Stomach (tissue), 4 donors: ENCODE measurements around the gene DST.

Experiments
- EP300 ChIP-seq: sonication (generic); formaldehyde crosslinking; IDR thresholded peaks from one replicate; pipeline ENCODE4 v1.6.1; 2017; ENCODE audit warnings: antibody characterized with exemption
- POLR2A ChIP-seq, 4 donors: fragments of 450-650 bp; IDR thresholded peaks; one replicate each; pipeline ENCODE4 v1.6.1; 2016; ENCODE audit warnings: antibody characterized with exemption in 4 of 4, control low read depth in 2 of 4, mild to moderate bottlenecking in 1 of 4, moderate library complexity in 1 of 4
- POLR2AphosphoS5 ChIP-seq, 3 donors: sonication (generic); formaldehyde crosslinking; IDR thresholded peaks; one replicate each; pipeline ENCODE4 v1.6.1; 2016; ENCODE audit warnings: antibody characterized with exemption in 3 of 3
- TF ChIP-seq, protein P1 (sequence below), 7 experiments: fragments of 450-650 bp in 4 of 7; fragments of 200-600 bp in 3 of 7; sonication (generic) in 3 of 7; IDR thresholded peaks; one replicate each; pipeline ENCODE4 v1.5.1; 2016 to 2019; ENCODE audit warnings: antibody characterized with exemption in 7 of 7, control low read depth in 2 of 7, mild to moderate bottlenecking in 1 of 7

DNA sequence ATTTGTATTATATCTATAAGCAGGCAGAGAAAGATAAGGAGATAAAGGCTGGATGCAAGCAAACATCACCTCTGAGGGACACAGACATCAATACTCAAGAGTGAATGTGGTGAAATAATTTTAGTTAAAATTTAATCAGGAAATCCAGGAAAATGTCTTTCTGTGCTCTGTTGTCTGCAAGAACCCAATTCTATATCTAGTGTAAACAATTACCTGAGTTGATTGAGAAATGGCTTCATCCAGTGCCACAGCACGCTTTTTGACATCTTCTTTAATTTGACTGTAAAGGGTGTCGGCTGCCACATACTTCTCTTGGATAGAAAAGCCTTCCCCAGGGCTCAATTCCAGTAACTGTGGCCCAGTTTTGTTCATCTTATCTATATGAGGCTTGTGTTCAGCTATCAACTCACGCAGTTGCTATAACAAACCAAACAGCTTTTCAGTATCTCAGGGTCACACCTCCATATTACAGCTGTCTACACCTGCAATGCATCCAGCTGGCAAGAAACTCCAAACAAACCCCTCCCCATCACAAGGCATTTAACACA, 131.6 kb downstream of the DST start:
- TF ChIP-seq, protein P1, sequence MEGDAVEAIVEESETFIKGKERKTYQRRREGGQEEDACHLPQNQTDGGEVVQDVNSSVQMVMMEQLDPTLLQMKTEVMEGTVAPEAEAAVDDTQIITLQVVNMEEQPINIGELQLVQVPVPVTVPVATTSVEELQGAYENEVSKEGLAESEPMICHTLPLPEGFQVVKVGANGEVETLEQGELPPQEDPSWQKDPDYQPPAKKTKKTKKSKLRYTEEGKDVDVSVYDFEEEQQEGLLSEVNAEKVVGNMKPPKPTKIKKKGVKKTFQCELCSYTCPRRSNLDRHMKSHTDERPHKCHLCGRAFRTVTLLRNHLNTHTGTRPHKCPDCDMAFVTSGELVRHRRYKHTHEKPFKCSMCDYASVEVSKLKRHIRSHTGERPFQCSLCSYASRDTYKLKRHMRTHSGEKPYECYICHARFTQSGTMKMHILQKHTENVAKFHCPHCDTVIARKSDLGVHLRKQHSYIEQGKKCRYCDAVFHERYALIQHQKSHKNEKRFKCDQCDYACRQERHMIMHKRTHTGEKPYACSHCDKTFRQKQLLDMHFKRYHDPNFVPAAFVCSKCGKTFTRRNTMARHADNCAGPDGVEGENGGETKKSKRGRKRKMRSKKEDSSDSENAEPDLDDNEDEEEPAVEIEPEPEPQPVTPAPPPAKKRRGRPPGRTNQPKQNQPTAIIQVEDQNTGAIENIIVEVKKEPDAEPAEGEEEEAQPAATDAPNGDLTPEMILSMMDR (IDR thresholded peaks at IDR 0.05) = no peak
- TF ChIP-seq POLR2A (IDR thresholded peaks at IDR 0.05) (no peak), EP300 (no peak), POLR2AphosphoS5 (IDR thresholded peaks at IDR 0.05) (no peak)
